ENCODE results near the gene HUNK. TPM values are rescaled to one million over a fixed set of nuclear protein-coding genes. Genes with fewer than 3 reads are reported as not detected.

The HUNK gene
- total RNA-seq = under 1 TPM in 1 of 2 donors, not detected in 1; 0.35 TPM

DNA sequence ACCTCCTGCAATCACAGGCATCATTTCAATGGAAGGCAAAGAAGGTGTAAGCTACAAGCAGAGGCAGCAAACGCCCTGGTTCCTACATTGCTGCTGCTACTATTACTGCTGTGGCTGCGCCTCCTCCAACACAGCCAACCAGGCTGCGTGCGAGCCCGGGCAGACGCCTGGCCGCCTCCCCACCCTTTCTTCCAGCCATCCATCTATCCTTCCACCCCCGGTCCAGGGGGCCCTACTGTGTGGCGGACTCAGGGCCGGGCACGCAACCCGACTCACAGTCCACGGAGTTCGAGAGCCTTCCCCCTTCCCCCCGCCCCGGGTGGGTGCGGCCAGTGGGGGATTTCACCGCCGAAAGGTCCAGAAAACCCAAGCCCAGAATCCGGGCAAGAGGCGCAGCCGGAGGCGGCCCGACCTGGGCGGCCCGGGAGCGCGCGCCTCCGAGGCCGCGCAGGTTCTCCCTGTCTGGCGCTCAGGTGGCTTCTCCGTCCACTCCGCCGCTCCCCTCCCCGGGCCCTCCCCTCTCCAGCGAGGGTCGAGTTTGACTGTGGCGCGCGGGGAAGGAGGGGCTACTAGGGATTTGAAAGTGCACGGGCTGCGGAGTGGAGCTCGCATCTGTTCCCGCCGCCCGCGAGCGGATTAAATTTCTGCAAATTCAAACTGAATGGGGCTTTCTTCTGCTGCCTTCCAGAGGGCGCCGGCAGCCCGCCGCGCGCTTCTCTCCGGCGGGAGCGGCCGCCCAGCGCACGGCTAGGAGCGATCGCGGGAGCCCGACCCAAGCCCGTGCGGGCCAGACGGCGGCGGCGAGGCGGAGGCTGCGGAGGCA, at the start of gene HUNK:
TSS of gene HUNK (plus strand) at position 569 of the 823 bp plus-strand sequence. CDS start 655 bp downstream, outside the sequence.
- Mint-ChIP-seq H3K27me3 (ENCODE audit: low read depth) (peaks cover 64% of the 10 kb centered on the region), H3K4me1 (ENCODE audit: low read depth) (peaks cover 7% of the 10 kb centered on the region), H3K4me3 (peak within 1 kb of the TSS; percentile 80 to 81), H3K36me3 (ENCODE audit: insufficient read depth in 2 of 2) (no peaks in the 10 kb centered on the region), H3K9me3 (no peaks in the 10 kb centered on the region), H3K27ac (no peak within 1 kb of the TSS)
- DNase-seq = peak; percentile 18 to 25
- ATAC-seq (replicated peaks in 1 of 2) = peak; percentile 46 to 53

DNA sequence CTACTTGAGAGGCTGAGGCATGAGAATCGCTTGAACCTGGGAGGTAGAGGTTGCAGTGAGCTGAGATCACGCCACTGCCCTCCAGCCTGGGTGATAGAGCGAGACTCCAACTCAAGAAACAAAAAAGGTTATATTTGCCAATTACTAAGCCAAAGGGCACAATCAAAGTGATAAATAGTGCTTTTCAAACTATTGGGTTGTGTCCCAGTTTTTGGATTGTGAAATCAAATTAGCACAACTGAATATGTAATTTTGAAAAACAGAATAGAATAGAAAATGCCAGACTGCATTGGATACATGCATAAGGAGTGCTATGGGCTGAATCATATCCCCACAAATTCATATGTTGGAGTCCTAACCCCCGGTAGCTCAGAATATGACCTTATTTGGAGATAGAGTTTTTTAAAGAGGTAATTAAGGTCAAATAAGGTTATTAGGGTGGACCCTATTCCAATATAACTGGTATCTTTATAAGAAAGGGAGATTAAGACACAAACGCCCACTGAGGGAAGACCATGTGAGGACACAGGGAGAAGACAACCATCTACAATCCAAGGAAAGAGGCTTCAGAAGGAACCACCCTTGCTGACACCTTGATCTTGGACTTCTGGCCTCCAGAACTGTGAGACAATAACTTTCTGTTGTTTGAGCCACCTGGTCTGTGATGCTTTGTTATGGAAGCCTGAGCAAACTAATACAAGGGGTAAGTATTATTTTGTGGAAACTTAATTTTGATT, 42.9 kb upstream of the HUNK start:
- Mint-ChIP-seq H3K9me3 (no peaks in the 10 kb centered on the region), H3K4me3 (no peak overlapping the region), H3K27ac (no peak overlapping the region), H3K27me3 (ENCODE audit: low read depth) (no peaks in the 10 kb centered on the region), H3K36me3 (ENCODE audit: insufficient read depth in 2 of 2) (no peaks in the 10 kb centered on the region), H3K4me1 (ENCODE audit: low read depth) (no peaks in the 10 kb centered on the region)
- DNase-seq = no peak
- no peak for ATAC-seq (replicated peaks in 1 of 2)

DNA sequence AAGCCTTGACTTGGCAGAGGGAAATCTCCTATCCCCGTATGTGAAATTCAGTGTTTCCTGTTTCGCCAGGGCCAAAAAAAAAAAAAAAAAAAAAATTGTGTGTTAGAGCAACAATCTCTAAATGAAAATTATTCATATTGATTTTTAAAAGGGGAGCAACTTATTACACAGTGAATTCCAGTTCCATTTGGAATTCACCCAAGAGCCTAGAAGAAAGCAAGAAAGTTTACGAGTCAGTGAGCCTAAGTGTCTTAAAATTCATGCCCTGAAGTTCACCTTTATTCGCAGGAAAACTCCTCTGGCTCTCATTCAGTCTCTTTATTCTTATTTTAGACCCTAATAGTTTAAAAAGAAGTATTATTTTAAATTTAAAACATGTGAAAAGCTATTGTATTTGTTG, 42.1 kb upstream of the HUNK start:
- no peaks in the 10 kb centered on the region for H3K4me1 Mint-ChIP-seq (ENCODE audit: low read depth)
- H3K36me3 Mint-ChIP-seq (ENCODE audit: insufficient read depth in 2 of 2) = no peaks in the 10 kb centered on the region
- DNase-seq = no peak
- H3K9me3 Mint-ChIP-seq = peaks cover 0 to 1% of the 10 kb centered on the region in 2 donors
- no peak overlapping the region for H3K27ac Mint-ChIP-seq
- H3K27me3 Mint-ChIP-seq (ENCODE audit: low read depth) = no peaks in the 10 kb centered on the region
- H3K4me3 Mint-ChIP-seq = no peak overlapping the region
- no peak for ATAC-seq (replicated peaks in 1 of 2)

DNA sequence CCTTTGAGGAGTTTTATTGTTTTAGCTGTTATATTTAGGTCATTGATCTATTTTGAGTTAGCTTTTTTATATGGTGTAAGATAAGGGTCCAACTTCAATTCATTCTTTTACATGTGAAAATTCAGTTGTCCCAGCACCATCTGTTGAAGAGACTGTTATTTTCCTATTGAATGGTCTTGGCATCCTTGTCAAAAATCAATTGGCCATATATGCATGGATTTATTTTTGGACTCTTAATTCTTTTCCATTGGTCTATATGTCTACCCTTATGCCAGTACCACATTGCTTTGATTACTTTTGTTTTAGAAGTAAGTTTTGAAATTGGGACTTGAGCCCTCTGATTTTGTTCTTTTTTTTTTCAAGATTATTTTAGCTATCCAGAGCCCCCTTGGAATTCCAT, 35.8 kb upstream of the HUNK start:
- Mint-ChIP-seq H3K4me1 (ENCODE audit: low read depth) (no peaks in the 10 kb centered on the region), H3K9me3 (peaks cover 0 to 2% of the 10 kb centered on the region in 2 donors), H3K36me3 (ENCODE audit: insufficient read depth in 2 of 2) (no peaks in the 10 kb centered on the region), H3K27me3 (ENCODE audit: low read depth) (peaks cover 15% of the 10 kb centered on the region), H3K27ac (no peak overlapping the region), H3K4me3 (no peak overlapping the region)
- no peak for DNase-seq
- no peak for ATAC-seq (replicated peaks in 1 of 2)

GRCh38 chr21:31837618-31838390, 35.0 kb upstream of the HUNK start:
- H3K27me3 Mint-ChIP-seq (ENCODE audit: low read depth) = peaks cover 15% of the 10 kb centered on the region
- no peak overlapping the region for H3K4me3 Mint-ChIP-seq
- no peaks in the 10 kb centered on the region for H3K4me1 Mint-ChIP-seq (ENCODE audit: low read depth)
- peaks cover 0 to 2% of the 10 kb centered on the region in 2 donors for H3K9me3 Mint-ChIP-seq
- DNase-seq (no peak), ATAC-seq (replicated peaks in 1 of 2) (no peak)
- H3K36me3 Mint-ChIP-seq (ENCODE audit: insufficient read depth in 2 of 2) = no peaks in the 10 kb centered on the region
- H3K27ac Mint-ChIP-seq = no peak overlapping the region

DNA sequence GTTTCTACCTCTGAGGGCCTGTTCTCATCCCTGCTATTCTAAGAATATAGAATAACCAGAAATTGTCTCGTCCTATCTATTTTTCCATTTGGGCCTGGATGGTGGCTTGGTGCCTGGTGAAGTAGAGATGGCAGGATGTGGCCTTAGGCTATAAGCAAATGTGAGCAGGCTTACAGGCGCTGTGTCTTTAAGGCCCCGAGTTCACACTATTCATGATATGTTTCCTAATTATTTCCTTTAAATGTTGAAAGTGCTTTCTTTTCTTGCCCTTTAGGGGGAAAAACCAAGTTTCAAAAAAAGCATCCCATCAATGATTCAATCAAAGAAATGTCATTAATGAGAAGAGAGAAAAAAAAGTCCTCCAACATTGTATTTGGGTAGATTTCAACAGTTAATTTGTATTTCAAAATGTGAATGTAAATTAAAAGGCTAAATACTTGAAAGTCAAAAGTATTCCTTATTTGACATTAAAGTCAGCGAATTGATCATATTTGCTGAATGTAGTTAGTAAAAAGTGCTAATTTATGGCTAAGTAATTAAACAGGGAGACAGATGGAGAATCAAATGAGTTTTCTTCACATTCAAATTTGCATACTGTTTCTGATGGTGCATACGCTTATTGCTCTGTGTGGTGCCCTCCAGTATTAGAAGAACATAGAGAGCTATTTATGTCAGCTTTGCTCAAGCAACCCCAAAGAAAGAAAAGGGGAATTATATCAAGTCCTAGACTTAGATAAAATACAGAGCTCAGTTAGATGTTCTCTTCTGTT, 34.0 kb upstream of the HUNK start:
- Mint-ChIP-seq H3K4me3 (no peak overlapping the region), H3K36me3 (ENCODE audit: insufficient read depth in 2 of 2) (no peaks in the 10 kb centered on the region), H3K27me3 (ENCODE audit: low read depth) (peaks cover 16% of the 10 kb centered on the region), H3K4me1 (ENCODE audit: low read depth) (no peaks in the 10 kb centered on the region), H3K9me3 (peaks cover 0 to 2% of the 10 kb centered on the region in 2 donors), H3K27ac (no peak overlapping the region)
- DNase-seq = no peak
- no peak for ATAC-seq (replicated peaks in 1 of 2)

- Mint-ChIP-seq H3K27ac (no peak overlapping the region), H3K4me3 (no peak overlapping the region), H3K36me3 (ENCODE audit: insufficient read depth in 2 of 2) (no peaks in the 10 kb centered on the region), H3K9me3 (no peaks in the 10 kb centered on the region), H3K4me1 (ENCODE audit: low read depth) (no peaks in the 10 kb centered on the region), H3K27me3 (ENCODE audit: low read depth) (peaks cover 23% of the 10 kb centered on the region)
- ATAC-seq (replicated peaks in 1 of 2) = no peak
- DNase-seq = no peak
Measured at GRCh38 chr21:31844206-31844605, 28.6 kb upstream of the HUNK start.

DNA sequence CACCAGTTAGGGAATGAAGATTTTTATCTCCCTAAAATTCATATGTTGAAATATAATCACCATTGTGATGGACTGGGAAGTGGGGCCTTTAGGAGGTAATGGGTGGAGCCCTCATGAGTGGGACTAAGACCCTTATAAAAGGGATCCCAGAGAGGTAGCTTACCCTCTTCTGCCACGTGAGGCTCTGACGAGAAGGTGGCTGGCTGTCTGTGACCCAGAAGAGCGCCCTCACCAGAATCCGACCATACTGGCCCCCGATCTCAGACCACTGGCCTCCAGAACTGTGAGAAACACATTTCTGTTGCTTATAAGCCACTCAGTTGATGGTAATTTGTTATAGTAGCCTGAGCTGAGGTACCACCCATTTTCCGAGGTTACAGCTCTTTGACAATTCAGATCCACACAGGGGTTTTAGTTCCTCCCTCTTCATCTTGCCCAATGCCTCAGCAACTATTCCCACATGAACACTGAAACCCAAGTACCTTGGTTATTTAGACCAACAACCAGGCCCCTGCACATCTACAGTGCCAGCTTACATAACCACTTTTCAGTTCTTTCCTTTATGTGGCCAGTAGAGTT, 27.6 kb upstream of the HUNK start:
- ATAC-seq (replicated peaks in 1 of 2) = no peak

DNA sequence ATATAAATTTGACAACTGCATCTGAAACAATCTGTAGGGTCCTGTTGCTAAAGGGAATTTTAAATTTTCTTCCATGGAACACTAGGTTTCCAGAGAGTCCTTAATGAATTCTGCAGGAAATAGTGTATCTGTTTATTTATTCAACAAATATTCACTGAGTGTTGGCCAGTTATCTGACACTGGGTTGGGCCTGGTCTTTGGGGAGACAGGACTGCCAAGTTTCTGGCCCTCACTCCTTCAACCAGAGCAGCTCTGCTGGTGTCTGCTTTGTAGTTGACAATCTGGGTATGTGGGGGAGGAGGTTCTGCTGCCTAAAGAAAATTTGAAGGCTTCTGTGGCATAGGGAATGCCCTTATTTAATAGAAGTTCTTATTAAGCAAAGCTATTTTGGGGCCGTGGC, 26.1 kb upstream of the HUNK start:
- peaks cover 21% of the 10 kb centered on the region for H3K27me3 Mint-ChIP-seq (ENCODE audit: low read depth)
- ATAC-seq (replicated peaks in 1 of 2) (no peak), DNase-seq (no peak)
- H3K9me3 Mint-ChIP-seq = no peaks in the 10 kb centered on the region
- H3K4me3 Mint-ChIP-seq = no peak overlapping the region
- no peaks in the 10 kb centered on the region for H3K4me1 Mint-ChIP-seq (ENCODE audit: low read depth)
- no peaks in the 10 kb centered on the region for H3K36me3 Mint-ChIP-seq (ENCODE audit: insufficient read depth in 2 of 2)
- no peak overlapping the region for H3K27ac Mint-ChIP-seq

More for the DNA sequence above, 27.6 kb upstream of the HUNK start:
- H3K36me3 Mint-ChIP-seq (ENCODE audit: insufficient read depth in 2 of 2) = no peaks in the 10 kb centered on the region
- H3K4me3 Mint-ChIP-seq = no peak overlapping the region
- no peaks in the 10 kb centered on the region for H3K4me1 Mint-ChIP-seq (ENCODE audit: low read depth)
- peaks cover 20% of the 10 kb centered on the region for H3K27me3 Mint-ChIP-seq (ENCODE audit: low read depth)
- no peaks in the 10 kb centered on the region for H3K9me3 Mint-ChIP-seq
- H3K27ac Mint-ChIP-seq = no peak overlapping the region
- no peak for DNase-seq

DNA sequence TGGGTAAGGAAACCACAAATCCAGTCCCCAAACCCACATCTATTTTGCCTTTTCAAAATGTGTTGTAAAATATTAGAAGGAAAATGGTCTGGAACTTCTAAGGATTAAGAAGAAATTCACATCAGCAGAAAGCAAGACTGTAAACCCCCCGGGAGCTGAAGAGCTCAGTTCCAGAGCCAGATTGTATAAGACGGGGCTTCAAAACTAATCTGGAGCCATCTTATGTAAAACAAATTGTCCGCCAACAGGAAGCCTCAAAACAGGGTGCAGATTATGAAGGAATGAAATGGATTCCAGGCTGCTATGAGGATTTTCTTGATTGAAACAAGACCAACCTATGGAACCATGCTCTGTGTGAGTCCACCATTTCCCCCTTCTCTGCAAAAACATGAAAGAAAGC, 25.1 kb upstream of the HUNK start:
- no peak for DNase-seq
- no peak for ATAC-seq (replicated peaks in 1 of 2)
- Mint-ChIP-seq H3K4me1 (ENCODE audit: low read depth) (no peaks in the 10 kb centered on the region), H3K36me3 (ENCODE audit: insufficient read depth in 2 of 2) (no peaks in the 10 kb centered on the region), H3K27ac (no peak overlapping the region), H3K9me3 (peaks cover 0 to 1% of the 10 kb centered on the region in 2 donors), H3K27me3 (ENCODE audit: low read depth) (peaks cover 21% of the 10 kb centered on the region), H3K4me3 (no peak overlapping the region)

DNA sequence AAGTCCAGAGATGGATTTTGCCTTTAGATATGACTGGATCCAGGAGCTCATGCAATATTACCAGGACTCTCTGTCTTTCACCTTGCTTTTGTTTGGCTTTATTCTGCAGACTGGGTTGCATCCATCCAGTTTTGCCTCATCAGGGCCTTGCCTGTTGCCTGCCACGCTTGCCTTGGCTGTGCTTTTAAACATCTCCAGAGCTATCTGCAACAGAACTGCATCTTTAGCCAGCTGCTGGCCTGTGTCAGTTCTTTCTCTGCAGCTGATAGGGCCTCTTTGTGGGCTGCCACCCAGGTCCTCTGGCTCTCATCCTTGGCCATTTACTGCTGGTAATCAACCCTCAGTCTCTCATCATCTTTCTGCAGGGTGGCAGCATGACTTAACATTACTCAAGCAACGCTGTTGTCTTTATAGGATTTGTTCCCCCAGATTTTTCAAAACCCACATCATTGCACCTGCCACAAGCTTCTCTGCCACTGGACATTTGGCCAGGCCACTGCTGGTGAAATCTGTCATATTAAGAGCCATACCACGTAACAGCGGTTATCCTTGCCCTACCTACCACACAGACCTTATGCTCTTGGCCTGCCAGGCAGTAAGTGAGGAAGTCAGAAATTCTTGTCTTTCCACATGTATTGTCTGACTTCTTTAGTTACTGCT, 24.4 kb upstream of the HUNK start:
- Mint-ChIP-seq H3K9me3 (peaks cover 0 to 1% of the 10 kb centered on the region in 2 donors), H3K4me1 (ENCODE audit: low read depth) (no peaks in the 10 kb centered on the region), H3K27me3 (ENCODE audit: low read depth) (peaks cover 21% of the 10 kb centered on the region), H3K36me3 (ENCODE audit: insufficient read depth in 2 of 2) (no peaks in the 10 kb centered on the region), H3K4me3 (no peak overlapping the region), H3K27ac (no peak overlapping the region)
- ATAC-seq (replicated peaks in 1 of 2) = no peak
- DNase-seq = no peak

GRCh38 chr21:31850886-31851285, 21.9 kb upstream of the HUNK start:
- ATAC-seq (replicated peaks in 1 of 2) (no peak), DNase-seq (no peak)
- Mint-ChIP-seq H3K27me3 (ENCODE audit: low read depth) (peaks cover 15% of the 10 kb centered on the region), H3K4me1 (ENCODE audit: low read depth) (no peaks in the 10 kb centered on the region), H3K4me3 (no peak overlapping the region), H3K27ac (no peak overlapping the region), H3K9me3 (peaks cover 0 to 1% of the 10 kb centered on the region in 2 donors), H3K36me3 (ENCODE audit: insufficient read depth in 2 of 2) (no peaks in the 10 kb centered on the region)

Measured in activated T-cell treated with anti-CD3 and anti-CD28 coated beads, Interleukin-2, amount 50 U/mL, for 72 hours (primary cell).